SU-DHL-6 (cell line): Measurements from ENCODE around the gene JADE2.
A peak's percentile ranks its signal among the peaks of the same experiment; 100 is the strongest.

Experiments
- H2AFZ ChIP-seq: fragments of 200-600 bp; sonication (generic); 2 replicates; pipeline ENCODE4 v1.6.1; 2014; ENCODE audit warnings: low read depth, mild to moderate bottlenecking, moderate library complexity, mixed read lengths, antibody characterized with exemption, low read length; ENCODE audit not compliant: severe bottlenecking
- H3F3A ChIP-seq: fragments of 200-600 bp; shearing (Covaris generic); 2 replicates; pipeline ENCODE4 v1.6.0; 2016; ENCODE audit warnings: antibody characterized with exemption, mild to moderate bottlenecking; ENCODE audit not compliant: insufficient read depth
- H3K27ac ChIP-seq: fragments of 200-600 bp; sonication (generic); 2 replicates; pipeline ENCODE4 v1.5.1; 2016; ENCODE audit warnings: low read depth, mild to moderate bottlenecking, low read length, moderate library complexity, mixed read lengths
- H3K27me3 ChIP-seq: fragments of 200-600 bp; sonication (generic), shearing (Covaris generic); 2 replicates; pipeline ENCODE4 v1.6.0; 2014; ENCODE audit warnings: mild to moderate bottlenecking, low read length
- H3K36me3 ChIP-seq: fragments of 200-600 bp; sonication (generic); 2 replicates; pipeline ENCODE4 v1.6.1; 2014; ENCODE audit warnings: mild to moderate bottlenecking, low read length, mixed read lengths
- H3K4me2 ChIP-seq: fragments of 300-600, 200-600 bp; shearing (Covaris generic), sonication (generic); 2 replicates; pipeline ENCODE4 v1.6.0; 2014; ENCODE audit warnings: low read length, low read depth, mild to moderate bottlenecking; ENCODE audit not compliant: poor library complexity, severe bottlenecking
- H3K4me3 ChIP-seq: fragments of 200-600 bp; sonication (generic); 2 replicates; pipeline ENCODE4 v1.5.1; 2014; ENCODE audit warnings: antibody characterized with exemption, low read length, mild to moderate bottlenecking, mixed read lengths; ENCODE audit not compliant: insufficient read depth, poor library complexity, severe bottlenecking
- H3K79me2 ChIP-seq: fragments of 200-600 bp; sonication (generic); 2 replicates; pipeline ENCODE4 v1.6.1; 2014; ENCODE audit warnings: mild to moderate bottlenecking, low read length, moderate library complexity; ENCODE audit not compliant: insufficient read depth
- H3K9ac ChIP-seq: fragments of 200-600 bp; sonication (generic); 2 replicates; pipeline ENCODE4 v1.7.0; 2014; ENCODE audit warnings: mild to moderate bottlenecking, low read length
- H3K9me2 ChIP-seq: fragments of 200-600 bp; sonication (generic); replicated peaks from 2 replicates; pipeline ENCODE4 v1.6.1; 2014; ENCODE audit warnings: low read length; ENCODE audit not compliant: insufficient read depth
- H3K9me3 ChIP-seq: fragments of 200-600 bp; sonication (generic); 2 replicates; pipeline ENCODE4 v1.6.1; 2014; ENCODE audit warnings: low read length, mixed read lengths; ENCODE audit not compliant: insufficient read depth
- H4K20me1 ChIP-seq: fragments of 200-600 bp; sonication (generic); 2 replicates; pipeline ENCODE4 v1.6.1; 2014; ENCODE audit warnings: low read depth, mild to moderate bottlenecking, antibody characterized with exemption, low read length, moderate library complexity, mixed read lengths
- CTCF ChIP-seq: fragments of 200-600 bp; sonication (generic); IDR thresholded peaks from one replicate; pipeline ENCODE4 v1.5.1; 2017; ENCODE audit warnings: antibody characterized with exemption, mild to moderate bottlenecking, low read length, moderate library complexity; ENCODE audit not compliant: insufficient read depth, poor library complexity, severe bottlenecking
- EZH2phosphoT487 ChIP-seq: fragments of 200-600 bp; sonication (generic), shearing (Covaris generic); conservative IDR thresholded peaks from 2 replicates; pipeline ENCODE4 v1.6.1; 2018; ENCODE audit warnings: mild to moderate bottlenecking, antibody characterized with exemption, low read length, moderate library complexity, mixed read lengths

JADE2 gene

GRCh38 chr5:134538296-134538695, 12.8 kb downstream of the JADE2 start:
- H3K9ac ChIP-seq: no peak overlapping the region
- no peak for TF ChIP-seq EZH2phosphoT487
- no peak for TF ChIP-seq CTCF
- no peaks in the 10 kb centered on the region for H4K20me1 ChIP-seq
- no peaks in the 10 kb centered on the region for H3K9me3 ChIP-seq
- no peaks in the 10 kb centered on the region for H3K36me3 ChIP-seq
- no peak overlapping the region for H2AFZ ChIP-seq
- H3K9me2 ChIP-seq: no peaks in the 10 kb centered on the region
- no peak overlapping the region for H3K4me3 ChIP-seq
- no peaks in the 10 kb centered on the region for H3F3A ChIP-seq
- no peaks in the 10 kb centered on the region for H3K27me3 ChIP-seq
- peaks cover 15% of the 10 kb centered on the region for H3K79me2 ChIP-seq
- H3K27ac ChIP-seq: no peak overlapping the region
- no peak overlapping the region for H3K4me2 ChIP-seq

GRCh38 chr5:134539732-134540131, 14.3 kb downstream of the JADE2 start:
- H3K4me2 ChIP-seq: no peak overlapping the region
- no peaks in the 10 kb centered on the region for H3K36me3 ChIP-seq
- H3F3A ChIP-seq: 0 out of 2 replicates have a peak, but pooled peaks cover 7% of the 10 kb centered on the region
- no peak overlapping the region for H3K4me3 ChIP-seq
- H2AFZ ChIP-seq: no peak overlapping the region
- no peaks in the 10 kb centered on the region for H3K9me2 ChIP-seq
- H3K79me2 ChIP-seq: peaks cover under 1% of the 10 kb centered on the region; the same call in 1 of the 2 replicates
- no peaks in the 10 kb centered on the region for H3K27me3 ChIP-seq
- H4K20me1 ChIP-seq: no peaks in the 10 kb centered on the region
- no peaks in the 10 kb centered on the region for H3K9me3 ChIP-seq
- TF ChIP-seq EZH2phosphoT487: no peak
- TF ChIP-seq CTCF: no peak
- no peak overlapping the region for H3K9ac ChIP-seq
- no peak overlapping the region for H3K27ac ChIP-seq

- TF ChIP-seq CTCF (no peak), EZH2phosphoT487 (no peak)
- no peaks in the 10 kb centered on the region for H4K20me1 ChIP-seq
- H3K4me2 ChIP-seq: no peak overlapping the region
- H3K27ac ChIP-seq: peak overlapping the region; percentile 51
- no peaks in the 10 kb centered on the region for H3K79me2 ChIP-seq
- no peak overlapping the region for H3K9ac ChIP-seq
- H3K4me3 ChIP-seq: no peak overlapping the region
- no peaks in the 10 kb centered on the region for H3K36me3 ChIP-seq
- no peaks in the 10 kb centered on the region for H3K9me3 ChIP-seq
- no peaks in the 10 kb centered on the region for H3K27me3 ChIP-seq
- no peak overlapping the region for H2AFZ ChIP-seq
- H3K9me2 ChIP-seq: no peaks in the 10 kb centered on the region
- H3F3A ChIP-seq: 0 out of 2 replicates have a peak, but pooled peaks cover 9% of the 10 kb centered on the region
These were observed 15.6 kb downstream of the JADE2 start for GRCh38 chr5:134540747-134541733.
